Measurements from ENCODE around the gene NAALAD2.
"Not testable (repeated sequence)": the region's sequence is repeated elsewhere in the genome, so short reads cannot be mapped to it uniquely, and the experiment has no call there.

DNA sequence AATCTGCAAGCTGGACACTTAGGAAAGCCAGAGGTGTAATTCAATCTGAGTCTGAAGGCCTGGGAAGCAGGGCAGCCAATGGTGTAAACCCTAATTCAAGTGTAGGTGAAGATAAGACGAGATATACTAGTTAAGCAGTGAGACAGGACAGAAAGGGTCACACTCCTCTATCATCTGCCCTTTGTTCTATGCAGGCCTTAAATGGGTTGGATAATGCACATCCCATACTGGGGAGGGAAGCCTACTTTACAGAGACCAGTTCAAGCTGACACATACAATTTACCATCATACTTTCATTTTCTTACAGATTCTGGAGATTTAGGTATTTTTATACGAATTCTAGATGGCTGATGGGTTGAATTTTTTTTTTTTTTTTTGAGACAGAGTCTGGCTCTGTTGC lies 45.7 kb upstream of the NAALAD2 start:
- TF ChIP-seq, protein P1, sequence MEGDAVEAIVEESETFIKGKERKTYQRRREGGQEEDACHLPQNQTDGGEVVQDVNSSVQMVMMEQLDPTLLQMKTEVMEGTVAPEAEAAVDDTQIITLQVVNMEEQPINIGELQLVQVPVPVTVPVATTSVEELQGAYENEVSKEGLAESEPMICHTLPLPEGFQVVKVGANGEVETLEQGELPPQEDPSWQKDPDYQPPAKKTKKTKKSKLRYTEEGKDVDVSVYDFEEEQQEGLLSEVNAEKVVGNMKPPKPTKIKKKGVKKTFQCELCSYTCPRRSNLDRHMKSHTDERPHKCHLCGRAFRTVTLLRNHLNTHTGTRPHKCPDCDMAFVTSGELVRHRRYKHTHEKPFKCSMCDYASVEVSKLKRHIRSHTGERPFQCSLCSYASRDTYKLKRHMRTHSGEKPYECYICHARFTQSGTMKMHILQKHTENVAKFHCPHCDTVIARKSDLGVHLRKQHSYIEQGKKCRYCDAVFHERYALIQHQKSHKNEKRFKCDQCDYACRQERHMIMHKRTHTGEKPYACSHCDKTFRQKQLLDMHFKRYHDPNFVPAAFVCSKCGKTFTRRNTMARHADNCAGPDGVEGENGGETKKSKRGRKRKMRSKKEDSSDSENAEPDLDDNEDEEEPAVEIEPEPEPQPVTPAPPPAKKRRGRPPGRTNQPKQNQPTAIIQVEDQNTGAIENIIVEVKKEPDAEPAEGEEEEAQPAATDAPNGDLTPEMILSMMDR (IDR thresholded peaks at IDR 0.05; ENCODE audit: low read length) = not testable (repeated sequence)
- TF ChIP-seq EZH2 (optimal IDR thresholded peaks at IDR 0.05; ENCODE audit: low read depth, low read length); EZH2phosphoT487 (IDR thresholded peaks at IDR 0.05; ENCODE audit: low read length): not testable (repeated sequence)

Data from MM.1S (cell line).